Memory B cell (primary cell): ENCODE measurements around the gene SMPD1.

Source experiments
- ATAC-seq: fragments of 150-1000 bp; cut with Tn5 transposase; 2 replicates; pipeline ENCODE4 v1.10.0; 2021; ENCODE audit warnings: low read depth, mild to moderate bottlenecking, moderate library complexity
- DNase-seq, 2 donors: peaks; one replicate each; pipeline ENCODE4 v3.0.0; 2022; ENCODE audit warnings: low spot score in 2 of 2
- H3K27ac Mint-ChIP-seq: one replicate; pipeline ENCODE4 v1.8.0; 2022; ENCODE audit warnings: mild to moderate bottlenecking, moderate library complexity, mixed read lengths
- H3K27me3 Mint-ChIP-seq: one replicate; pipeline ENCODE4 v1.8.0; 2022; ENCODE audit warnings: mixed read lengths
- H3K36me3 Mint-ChIP-seq: one replicate; pipeline ENCODE4 v1.8.0; 2022; ENCODE audit warnings: mild to moderate bottlenecking, mixed read lengths
- H3K4me1 Mint-ChIP-seq: one replicate; pipeline ENCODE4 v1.8.0; 2022; ENCODE audit warnings: mixed read lengths
- H3K4me3 Mint-ChIP-seq: one replicate; pipeline ENCODE4 v1.8.0; 2022; ENCODE audit warnings: mild to moderate bottlenecking, moderate library complexity, mixed read lengths
- H3K9me3 Mint-ChIP-seq: one replicate; pipeline ENCODE4 v1.8.0; 2022; ENCODE audit warnings: mixed read lengths

The SMPD1 gene

GRCh38 chr11:6443269-6444003 lies 53.2 kb downstream of the SMPD1 start:
- ATAC-seq (peak; percentile 76), DNase-seq (peak; percentile 34 to 42)
- no peaks in the 10 kb centered on the region for H3K9me3 Mint-ChIP-seq
- H3K27ac Mint-ChIP-seq, result no peak overlapping the region
- H3K27me3 Mint-ChIP-seq, result peaks cover 3% of the 10 kb centered on the region
- H3K4me1 Mint-ChIP-seq, result no peaks in the 10 kb centered on the region
- peaks cover 1% of the 10 kb centered on the region for H3K36me3 Mint-ChIP-seq
- no peak overlapping the region for H3K4me3 Mint-ChIP-seq
